ACC112 (cell line): ENCODE measurements around the gene FITM1.
A peak's percentile ranks its signal among the peaks of the same experiment; 100 is the strongest.

ENCODE experiments used
- H2AFZ ChIP-seq: fragments of 200-600 bp; sonication (generic); one replicate; pipeline ENCODE4 v1.6.0; 2017; ENCODE audit warnings: antibody characterized with exemption, low read length; ENCODE audit not compliant: unreplicated experiment
- H3K27ac ChIP-seq: fragments of 200-600 bp; sonication (generic); 2 replicates; pipeline ENCODE4 v1.5.1; 2014; ENCODE audit warnings: low read depth, mild to moderate bottlenecking, antibody characterized with exemption, low read length, moderate library complexity
- H3K27me3 ChIP-seq: fragments of 200-600 bp; sonication (generic); 2 replicates; pipeline ENCODE4 v1.6.1; 2014; ENCODE audit warnings: mild to moderate bottlenecking, antibody characterized with exemption, low read length, moderate library complexity, mixed read lengths; ENCODE audit not compliant: insufficient read depth
- H3K36me3 ChIP-seq: fragments of 200-600 bp; sonication (generic); 2 replicates; pipeline ENCODE4 v1.6.1; 2016; ENCODE audit warnings: mild to moderate bottlenecking, antibody characterized with exemption, low read length, moderate library complexity, mixed read lengths; ENCODE audit not compliant: insufficient read depth
- H3K4me1 ChIP-seq: fragments of 200-600 bp; sonication (generic); one replicate; pipeline ENCODE4 v1.6.1; 2016; ENCODE audit warnings: low read length, mixed read lengths; ENCODE audit not compliant: insufficient read depth, unreplicated experiment, control insufficient read depth
- H3K4me3 ChIP-seq: fragments of 200-600 bp; sonication (generic); 2 replicates; pipeline ENCODE4 v1.5.1; 2014; ENCODE audit warnings: mild to moderate bottlenecking, low read depth, low read length
- H3K79me2 ChIP-seq: fragments of 200-600 bp; sonication (generic); one replicate; pipeline ENCODE4 v1.6.0; 2016; ENCODE audit warnings: low read length; ENCODE audit not compliant: control insufficient read depth, unreplicated experiment, insufficient read depth

Gene FITM1

DNA sequence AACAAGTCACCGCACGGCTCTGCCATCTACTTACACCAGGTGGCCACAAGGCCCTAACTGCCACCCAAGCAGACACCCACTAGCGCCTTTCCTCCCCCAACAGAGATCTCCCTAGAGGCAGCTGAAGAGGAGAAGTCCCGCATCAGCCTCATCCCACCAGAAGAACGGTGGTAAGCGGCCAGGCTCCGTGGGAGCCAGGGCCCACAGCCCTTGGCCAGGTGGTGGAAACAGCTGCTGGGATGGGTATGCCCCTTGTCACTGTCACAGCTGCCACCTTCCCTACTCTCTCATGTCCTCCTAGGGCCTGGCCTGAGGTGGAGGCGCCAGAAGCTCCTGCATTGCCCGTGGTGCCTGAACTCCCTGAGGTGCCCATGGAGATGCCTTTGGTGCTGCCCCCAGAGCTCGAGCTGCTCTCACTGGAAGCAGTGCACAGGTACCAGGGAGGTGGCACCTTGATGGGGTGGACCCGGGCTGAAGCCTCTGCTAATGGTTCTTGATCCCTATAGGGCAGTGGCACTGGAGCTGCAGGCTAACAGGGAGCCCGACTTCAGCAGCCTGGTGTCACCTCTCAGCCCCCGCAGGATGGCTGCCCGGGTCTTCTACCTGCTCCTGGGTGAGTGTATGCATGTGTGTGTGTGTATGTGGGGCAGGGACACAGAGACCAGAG lies 49.0 kb downstream of the FITM1 start:
- H2AFZ ChIP-seq = no peak overlapping the region

DNA sequence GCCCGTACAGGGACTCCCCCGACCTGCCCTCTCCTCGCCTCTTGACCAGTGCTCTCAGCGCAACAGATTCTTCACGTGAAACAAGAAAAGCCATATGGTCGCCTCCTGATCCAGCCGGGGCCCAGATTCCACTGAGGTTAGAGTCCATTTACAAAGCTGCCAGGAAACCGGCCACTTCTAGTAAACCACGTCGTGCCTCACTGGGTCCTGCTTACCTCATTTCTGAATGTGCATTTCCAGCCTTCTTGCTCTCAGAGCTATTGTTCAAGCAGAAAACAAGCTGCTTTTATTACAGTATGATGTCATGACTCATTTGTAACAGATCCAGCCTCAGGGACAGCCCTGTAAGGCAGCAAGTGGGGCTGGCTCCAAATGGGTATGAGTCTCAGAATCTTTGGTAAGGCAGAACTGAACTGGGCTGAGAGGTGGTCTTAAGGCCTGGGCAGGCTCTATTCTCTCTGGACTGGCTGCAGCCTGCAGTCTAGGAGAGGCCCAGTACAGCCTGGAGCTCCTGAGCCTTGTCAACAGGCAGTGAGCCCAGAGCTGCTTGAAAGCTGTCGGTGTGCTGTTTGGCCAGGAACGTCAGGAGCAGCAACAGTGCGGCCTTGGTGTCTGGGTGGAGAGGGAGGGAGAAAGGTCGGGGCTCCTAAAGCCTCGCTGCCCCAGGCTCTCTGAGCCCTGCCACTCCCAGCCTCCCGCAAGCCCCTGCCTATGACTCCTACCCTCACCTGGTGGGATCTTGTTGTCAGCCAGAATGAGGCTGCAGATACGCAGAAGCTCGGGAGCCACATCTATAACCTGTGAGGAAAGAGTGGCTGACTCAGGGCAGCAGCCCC lies 49.7 kb downstream of the FITM1 start:
- peaks cover 14% of the 10 kb centered on the region; the same call in 1 of the 2 replicates for H3K36me3 ChIP-seq
- no peaks in the 10 kb centered on the region for H3K79me2 ChIP-seq
- H3K4me3 ChIP-seq = no peak overlapping the region
- H3K27me3 ChIP-seq = no peaks in the 10 kb centered on the region
- no peak overlapping the region for H2AFZ ChIP-seq
- H3K4me1 ChIP-seq = no peaks in the 10 kb centered on the region
- peak overlapping the region; percentile 15; the same call in 1 of the 2 replicates for H3K27ac ChIP-seq

More for the DNA sequence above, 49.0 kb downstream of the FITM1 start:
- no peaks in the 10 kb centered on the region for H3K4me1 ChIP-seq
- no peaks in the 10 kb centered on the region for H3K79me2 ChIP-seq
- peak overlapping the region; percentile 15; the same call in 1 of the 2 replicates for H3K27ac ChIP-seq
- H3K4me3 ChIP-seq = no peak overlapping the region
- peaks cover 18% of the 10 kb centered on the region for H3K36me3 ChIP-seq
- H3K27me3 ChIP-seq = no peaks in the 10 kb centered on the region

DNA sequence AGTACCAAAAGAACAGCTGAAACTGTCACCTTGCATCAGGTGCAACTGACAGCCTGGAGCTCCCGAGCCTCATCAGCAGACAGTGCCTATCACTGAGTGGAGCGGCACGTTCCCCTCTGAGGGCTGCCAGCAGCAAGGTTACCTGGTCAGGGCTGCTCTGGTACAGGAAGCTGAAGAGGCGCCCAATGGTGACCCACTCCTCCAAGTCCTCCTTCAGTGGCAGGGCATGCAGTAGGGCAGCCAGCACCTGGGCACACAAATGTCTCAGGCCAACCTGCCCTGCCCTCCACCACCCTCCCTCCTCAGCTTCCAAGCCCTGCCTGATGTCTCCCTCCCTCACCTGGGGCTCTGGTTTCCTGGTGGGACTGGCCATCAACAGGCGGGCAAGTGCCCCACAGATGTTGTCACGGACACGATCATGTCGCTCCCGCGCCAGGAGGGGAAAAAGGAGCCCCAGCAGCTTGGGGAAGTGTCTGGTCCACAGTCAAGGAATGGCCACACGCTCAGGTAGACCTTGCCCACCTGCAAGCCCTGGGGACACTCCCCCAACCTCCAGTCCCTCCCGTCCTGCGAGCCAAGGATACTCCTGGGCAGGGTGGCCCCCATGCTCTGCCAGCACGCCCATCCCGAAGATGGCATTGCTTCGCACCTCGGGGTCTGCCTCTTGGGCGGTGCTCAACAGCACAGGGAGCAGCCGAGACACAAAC lies 51.1 kb downstream of the FITM1 start:
- H3K79me2 ChIP-seq = no peaks in the 10 kb centered on the region
- no peak overlapping the region for H2AFZ ChIP-seq
- no peaks in the 10 kb centered on the region for H3K27me3 ChIP-seq
- peaks cover 13% of the 10 kb centered on the region; the same call in 1 of the 2 replicates for H3K36me3 ChIP-seq
- no peak overlapping the region for H3K27ac ChIP-seq
- no peaks in the 10 kb centered on the region for H3K4me1 ChIP-seq
- H3K4me3 ChIP-seq = no peak overlapping the region
